Measurements from ENCODE around the gene NANOS3.

Gene NANOS3

DNA sequence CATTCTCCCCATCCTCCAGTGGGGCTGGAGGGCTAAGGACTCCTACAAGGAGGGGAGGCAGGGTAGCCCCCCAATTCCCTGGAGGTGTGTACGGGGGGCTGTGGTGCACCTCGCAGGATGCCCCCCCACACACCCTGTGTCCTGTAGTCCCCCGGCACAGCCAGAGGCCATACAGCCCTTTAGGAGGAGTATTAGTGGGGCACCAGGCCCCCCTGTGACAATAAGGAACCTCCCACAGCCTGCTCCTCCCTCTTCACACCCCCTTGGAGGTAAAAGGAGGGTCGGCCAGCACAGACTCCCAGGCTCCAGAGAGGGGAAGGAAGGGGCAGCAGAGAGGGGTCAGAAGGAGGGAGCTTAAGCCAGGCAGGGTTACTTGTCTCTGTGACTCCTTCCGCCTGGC is at the start of gene NANOS3:
Gene NANOS3 (plus strand): TSS at position 301 of the 400 bp plus-strand sequence. CDS start 115 bp downstream, outside the sequence.
- no peak for DNase-seq

DNA sequence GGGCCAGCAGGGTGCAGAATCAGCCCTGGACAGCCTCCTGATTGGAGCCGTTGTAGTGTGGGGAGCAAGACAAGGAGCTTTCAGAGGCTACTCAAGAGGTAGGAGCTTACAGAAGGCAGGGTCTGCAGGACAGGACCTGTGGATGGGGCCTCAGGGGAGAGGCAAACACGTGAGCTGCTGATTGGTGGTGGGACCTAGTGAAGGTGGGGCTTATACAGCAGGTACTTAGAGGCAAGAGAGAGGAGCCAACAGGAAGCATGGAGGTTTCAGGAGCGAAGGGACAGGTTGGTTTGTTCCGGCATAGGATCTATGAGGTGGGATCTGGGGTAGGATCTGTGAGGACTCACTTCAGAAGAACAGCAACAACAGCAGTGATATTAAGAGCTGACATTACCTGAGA is 49.3 kb upstream of the NANOS3 start:
- no peak for DNase-seq

DNA sequence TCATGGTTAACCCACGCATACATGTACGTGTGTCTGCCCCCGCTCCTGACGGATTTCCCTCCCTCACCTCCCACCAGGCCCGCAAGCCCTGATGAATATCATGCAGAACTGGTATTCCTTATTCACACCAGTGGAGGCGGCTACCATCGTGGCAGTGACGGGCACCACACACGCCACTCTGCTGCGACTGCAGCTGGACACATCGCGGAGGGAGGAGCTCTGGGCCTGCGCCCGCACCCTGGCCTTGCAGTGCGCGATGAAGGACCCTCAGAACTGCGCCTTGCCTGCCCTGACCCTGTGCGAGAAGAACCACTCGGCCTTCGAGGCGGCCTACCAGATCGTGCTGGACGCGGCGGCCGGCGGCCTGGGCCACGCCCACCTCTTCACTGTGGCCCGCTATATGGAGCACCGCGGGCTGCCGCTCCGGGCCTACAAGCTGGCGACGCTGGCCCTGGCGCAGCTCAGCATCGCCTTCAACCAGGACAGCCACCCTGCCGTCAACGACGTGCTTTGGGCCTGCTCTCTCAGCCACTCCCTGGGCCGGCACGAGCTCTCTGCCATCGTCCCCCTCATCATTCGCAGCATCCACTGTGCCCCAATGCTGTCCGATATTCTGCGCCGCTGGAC is 46.7 kb upstream of the NANOS3 start:
- DNase-seq = no peak

DNA sequence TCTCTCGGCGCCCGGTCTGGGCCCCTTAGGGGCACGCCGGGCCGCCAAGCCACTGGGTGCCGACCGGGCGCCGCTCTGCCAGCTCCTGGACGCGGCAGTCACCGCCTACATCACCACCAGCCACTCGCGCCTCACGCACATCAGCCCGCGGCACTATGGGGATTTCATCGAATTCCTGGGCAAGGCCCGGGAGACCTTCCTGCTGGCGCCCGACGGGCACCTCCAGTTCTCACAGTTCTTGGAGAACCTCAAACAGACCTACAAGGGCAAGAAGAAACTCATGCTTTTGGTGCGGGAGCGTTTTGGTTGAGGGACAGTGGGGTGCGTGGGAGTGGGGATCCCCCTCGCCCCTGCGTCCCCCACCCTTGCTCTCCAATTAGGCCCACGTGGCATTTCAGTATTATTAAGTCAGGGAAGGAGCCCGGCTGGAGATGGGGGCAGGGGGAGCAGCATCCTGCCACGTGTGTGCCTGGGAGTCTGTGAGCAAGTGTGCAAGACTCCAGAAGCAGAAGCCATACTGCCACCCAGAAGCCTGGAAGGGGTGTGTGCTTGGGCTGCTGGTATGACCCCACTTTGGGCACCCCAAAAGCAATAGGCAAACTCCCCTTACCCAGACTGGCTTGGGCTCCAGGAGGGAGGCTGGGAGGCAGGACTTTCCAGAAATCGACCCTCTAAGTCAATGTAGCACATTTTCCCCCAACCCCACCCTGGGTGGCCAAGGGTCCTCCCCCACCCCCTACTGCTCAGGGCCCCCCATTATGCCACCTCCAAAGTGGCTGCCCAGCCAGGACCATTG is 46.0 kb upstream of the NANOS3 start:
- DNase-seq = no peak

DNA sequence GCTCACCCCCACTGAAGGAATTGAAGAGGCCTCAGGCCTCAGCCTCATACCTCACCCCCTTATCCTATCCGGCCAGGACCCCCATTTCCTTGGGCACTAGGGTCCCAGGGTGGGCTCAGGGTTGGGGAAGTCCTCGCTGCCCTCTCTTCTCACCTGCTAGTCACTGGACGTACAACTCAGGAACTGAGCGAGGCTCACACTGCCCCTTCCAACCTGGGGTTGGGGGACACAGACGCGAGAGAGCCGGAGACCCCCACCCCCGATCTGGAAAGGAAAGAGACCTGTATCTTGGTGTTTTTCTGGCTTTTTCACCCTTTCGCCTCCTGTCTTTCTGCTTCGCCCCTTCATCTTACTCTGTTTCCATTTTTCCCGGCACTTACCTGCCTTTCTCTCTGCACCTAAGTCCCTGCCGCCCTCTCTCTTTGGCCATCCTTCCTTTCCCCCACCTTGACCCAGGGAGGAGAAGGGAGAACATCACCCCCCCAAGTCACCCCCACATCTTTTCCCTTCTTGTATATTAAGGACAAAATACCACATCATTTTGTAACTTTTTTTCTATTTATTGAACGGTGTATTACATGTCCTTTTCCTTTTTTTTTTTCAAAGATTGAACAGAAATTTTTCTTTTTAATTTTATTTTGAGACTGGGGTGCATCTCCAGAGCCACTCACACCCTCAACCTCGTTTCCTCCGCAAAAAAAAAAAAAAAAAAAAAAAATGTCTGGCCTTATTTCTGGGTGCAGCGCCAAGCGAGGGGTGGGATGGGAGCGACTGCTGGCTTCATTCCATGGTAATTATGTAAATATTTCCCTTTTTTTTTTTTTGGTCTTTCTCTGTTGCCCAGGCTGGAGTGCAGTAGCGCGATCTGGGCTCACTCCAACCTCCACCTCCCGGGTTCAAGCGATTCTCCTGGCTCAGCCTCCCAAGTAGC is 45.1 kb upstream of the NANOS3 start:
- DNase-seq = no peak

DNA sequence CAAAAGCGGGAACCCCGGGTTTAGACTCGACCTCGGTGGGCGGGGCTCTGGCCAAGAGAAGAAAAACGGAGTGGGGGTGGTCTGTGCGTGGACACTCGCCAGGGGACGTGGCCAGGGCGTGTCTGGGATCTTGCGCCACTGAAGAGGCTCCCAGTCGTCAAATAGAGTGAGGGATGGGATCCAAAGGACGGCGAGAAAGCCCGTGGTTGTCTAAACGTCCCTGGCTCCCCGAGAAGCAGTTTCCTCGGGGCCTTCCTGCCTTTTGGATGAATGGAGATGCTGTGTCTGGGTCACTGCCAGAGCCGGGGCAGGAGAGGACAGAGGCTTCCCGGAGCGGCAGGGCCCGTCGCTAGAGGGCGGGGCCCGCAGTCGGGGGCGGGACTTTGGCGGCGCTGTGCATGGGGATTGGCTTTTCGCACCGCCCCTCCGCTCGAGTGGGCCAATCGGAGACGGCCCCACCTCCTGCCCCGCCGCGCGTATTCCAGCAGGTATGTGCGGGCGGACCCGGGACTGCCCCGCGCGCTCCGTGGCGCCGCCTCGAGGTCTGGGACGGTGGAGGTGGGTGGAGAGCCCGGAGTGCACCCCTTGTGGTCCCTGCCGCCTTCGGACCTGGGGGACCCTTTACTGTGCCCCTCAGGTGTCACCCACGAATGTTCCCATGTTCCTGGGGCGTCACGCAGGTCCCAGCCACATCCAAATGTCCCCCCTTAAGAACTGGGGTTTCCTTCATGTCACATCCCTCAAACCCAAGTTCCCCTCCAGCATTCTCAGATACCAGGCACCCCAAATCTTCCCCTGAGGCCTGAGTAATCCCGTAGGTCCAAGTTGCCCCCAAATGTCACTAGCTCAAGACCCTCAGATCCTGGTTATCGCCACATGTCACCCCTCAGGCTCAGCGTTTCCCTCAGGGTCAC is 43.3 kb upstream of the NANOS3 start:
- peak; percentile 88 for DNase-seq

DNA sequence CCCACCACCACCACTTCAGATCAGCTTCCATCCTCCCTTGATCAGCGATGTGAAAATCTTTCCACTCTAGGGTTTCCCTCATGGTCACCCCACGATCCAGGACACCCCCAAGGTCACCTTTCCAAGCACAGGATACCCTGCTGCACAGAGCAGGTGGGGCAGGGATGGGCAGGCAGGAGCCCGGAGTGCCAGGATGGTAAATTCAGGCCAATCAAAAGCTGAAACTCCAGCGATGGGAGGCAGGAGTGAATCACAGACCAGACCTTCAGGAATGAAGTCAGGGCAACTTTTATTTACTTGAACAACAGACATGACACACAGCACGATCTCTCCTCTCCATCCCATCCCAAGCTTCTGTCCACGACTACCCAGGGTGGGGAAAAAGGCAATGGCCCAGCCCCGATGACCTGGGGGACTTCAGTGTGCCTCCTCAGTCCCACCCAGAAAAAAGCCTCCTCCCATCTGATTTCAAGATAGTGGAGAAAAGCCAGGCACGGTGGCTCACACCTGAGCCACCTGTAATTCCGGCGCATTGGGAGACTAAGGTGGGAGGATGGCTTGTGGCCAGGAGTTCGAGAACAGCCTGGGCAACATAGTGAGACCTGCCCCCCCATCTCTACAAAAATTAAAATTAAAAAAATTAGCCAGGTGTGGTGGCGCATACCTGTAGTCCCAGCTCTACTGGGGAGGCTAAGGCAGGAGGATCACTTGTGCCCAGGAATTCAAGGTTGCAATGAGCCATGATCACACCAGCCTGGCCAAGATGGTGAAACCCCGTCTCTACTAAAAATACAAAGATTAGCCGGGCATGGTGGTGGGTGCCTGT is 42.5 kb upstream of the NANOS3 start:
- peak; percentile 48 for DNase-seq

DNA sequence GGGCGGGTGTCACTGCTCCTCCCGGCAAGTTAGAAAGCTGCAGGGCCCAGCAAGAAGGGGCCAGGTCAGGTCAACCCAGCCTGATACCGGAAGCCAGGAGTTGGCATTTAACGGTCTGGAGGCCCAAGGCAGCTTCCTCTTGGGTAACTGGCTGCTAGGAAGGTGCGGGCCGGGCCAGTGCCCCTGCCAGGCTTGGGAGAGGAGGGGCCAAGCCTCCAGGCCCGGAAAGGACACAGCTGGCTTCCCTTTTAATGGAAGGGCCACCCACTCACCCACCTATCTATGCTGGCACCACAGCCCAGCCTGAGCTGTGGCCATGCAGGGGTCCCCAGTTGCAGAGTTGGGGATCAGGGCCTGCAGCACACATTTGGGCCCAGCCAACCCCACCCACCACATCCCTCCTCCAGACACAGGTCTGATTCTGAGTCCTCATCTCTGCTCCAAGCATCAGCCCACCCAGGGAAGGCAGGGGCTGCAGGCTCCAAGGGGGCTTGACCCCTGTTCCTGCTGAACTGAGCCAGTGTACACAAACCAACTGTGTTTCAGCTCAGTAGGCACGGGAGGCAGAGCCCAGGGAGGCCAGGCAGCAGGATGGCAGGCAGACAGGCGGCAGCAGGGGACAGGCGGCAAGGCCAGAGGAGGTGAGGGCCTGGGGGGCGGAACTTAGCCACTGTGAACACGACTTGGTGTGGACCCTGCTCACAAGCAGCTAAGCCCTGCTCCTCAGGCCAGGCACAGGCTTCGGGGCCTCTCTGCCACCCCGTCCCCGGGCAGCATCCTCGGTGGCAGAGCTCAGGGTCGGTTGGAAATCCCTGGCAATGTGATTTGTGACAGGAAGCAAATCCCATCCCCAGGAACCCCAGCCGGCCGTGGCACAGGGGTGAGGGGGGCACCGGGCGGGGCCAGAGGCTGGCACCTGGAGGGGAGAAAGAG is 40.9 kb upstream of the NANOS3 start:
- DNase-seq = no peak

DNA sequence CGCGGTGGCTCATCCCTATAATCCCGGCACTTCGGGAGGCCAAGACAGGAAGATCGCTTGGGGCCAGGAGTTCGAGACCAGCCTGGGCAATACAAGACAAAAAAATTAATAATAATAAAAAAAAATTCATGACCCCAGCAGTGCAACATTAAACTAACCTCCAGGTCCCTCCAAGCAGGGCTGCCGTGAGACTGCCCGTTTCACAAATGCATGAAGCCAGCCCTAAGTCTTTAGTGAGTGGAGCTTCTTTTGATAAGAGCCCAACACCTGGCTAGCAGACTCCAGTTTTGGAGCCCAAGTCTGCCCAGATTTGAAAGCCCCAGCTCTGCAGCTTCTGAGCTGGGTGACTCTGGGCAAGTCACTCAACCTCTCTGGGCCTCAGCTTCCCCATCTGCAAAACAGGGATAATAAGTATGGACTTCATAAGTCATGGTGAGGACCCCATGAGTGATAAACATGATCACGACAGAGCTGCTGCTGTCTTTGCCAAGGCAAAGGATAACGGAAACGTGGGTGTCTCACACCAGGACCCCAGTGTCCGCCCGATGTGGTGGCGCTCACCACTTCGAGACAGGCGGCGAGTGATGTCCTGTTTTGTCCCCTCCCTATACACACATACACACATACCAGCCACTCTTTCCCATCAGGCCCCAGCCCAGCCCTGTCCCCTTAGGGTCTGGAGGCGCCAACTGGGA is 38.4 kb upstream of the NANOS3 start:
- DNase-seq = no peak

DNA sequence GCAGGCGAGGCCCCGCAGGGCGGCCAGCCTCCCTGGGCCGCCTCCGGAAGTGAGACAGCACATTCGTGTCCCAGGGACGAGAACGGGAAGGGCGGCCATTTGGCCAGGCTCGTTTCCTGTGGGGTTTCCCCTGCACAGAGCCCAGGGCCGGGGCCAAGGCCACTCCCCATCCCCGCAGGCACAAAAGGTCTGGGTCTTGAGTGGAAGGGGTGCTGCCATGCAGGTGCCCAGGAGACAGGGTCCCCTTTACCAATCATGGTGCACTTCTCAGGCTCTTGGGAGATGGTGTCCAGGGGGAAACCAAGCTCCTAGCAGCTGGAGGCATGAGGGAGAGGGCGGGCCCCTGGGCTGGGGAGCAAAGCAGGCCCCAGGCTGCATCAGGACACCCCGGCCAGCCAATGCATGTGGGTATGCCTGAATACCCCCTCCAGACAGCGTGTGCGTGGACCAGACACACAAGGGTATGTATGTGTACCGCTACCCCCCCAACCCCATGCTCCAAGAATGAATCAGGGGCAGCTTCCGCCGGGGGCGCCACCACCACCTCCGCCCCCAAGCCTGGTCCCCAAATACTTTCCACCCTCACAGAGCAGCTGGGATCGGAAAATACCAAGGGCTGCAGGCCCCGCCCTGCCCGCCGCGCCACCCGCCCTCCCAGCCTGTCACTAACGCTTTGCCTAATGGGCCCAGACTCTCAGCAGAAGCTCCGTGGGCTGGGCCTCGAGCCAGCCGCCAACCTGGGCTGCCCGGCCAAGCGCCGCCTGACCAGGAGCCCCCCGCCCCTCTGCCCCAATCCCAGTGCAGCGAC is 37.6 kb upstream of the NANOS3 start:
- DNase-seq = peak; percentile 85

DNA sequence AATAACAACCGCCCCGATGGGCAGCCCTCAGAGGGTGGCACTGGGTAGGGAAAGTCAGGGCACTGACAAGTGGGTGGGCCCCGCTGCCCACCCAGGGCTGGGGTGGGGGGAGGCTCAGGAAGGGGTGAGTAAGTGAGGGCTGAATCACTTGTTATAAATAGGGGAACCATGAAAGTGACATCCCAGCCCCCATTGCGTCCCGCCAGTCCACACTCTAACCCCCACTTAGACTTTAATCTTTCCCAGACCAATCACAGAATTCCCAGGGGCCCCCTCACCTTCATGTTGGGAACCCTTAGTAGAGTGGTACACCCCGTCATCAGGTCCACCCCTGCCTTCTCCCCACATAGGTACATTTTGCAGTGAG is 37.0 kb upstream of the NANOS3 start:
- DNase-seq = peak; percentile 71

DNA sequence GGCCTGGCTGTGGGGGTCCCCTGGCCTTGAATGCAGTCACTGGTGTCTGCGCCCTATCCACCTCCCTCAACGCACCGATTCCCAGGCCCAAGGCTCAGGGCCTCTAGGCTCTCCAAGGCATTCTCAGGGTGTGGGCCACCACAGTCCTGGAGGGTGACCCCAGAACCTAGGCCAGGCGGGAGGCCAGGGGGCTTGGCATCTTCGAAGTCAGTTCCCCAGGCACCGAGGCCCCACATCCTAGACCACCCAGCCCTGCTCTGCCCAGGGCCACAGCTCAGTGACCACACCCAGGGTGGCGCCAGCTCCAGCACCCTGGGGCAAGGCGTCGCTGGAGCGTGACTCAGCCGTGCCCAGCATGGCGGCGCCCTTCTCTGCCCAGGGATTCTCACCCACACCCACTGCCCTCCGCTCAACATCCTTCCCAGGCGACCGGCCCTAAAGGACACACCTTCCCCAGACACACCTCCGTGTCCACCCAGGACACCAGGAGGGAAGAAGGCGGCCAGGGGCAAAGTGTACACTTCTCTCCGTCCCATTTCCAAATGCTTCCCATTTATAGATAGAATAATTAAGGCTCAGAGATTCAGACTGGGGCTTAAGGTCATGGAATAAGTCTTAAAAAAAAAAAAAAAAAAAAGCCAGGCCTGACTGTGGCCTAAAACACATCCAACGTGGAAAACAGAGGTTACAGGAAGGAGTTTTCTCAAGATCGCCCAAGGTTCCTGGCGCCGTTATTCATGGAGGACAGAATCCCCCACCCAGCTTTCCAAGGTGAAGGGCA is 36.4 kb upstream of the NANOS3 start:
- DNase-seq = no peak

DNA sequence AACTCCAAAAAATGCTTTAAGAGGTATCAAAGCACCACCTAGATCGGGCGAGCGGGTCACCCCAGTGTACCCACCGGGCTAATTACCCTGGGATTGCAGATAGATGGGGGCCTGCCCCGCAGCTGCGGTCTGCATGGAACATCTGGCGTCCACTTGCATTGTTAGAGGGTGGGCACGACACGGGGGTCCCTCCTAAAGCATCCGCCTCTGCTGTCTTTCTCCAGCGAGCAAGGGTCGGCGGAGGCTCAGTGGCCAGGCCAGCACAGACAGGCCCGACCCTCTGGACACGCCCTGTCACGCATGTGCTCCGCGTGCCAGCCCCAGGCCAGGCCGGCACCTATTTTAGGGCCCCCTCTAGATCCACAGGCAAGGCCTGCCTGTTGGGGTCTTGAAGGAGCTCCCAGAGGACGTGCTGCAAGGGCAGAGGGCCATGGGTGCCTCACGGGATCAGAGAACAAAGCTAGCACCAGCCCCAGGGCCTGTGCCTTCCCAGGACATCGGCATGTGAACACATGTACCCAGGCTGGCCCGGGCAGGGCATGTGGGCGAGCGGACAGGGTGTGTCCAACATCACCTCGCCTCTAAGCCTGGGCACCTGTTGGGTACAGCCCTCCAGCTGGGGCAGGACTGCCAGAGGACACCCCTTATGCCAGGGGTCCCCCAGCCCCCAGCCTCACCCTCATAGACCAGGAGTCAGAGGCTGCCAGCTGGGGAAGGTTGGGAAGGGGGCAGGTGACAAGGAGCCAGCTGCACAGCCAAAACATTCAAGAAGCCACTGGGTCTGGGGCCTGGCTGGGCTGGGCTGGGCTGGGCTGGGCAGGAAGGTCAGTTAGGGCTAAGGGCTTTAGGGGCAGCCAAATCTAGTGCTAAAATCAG is 35.6 kb upstream of the NANOS3 start:
- no peak for DNase-seq

DNA sequence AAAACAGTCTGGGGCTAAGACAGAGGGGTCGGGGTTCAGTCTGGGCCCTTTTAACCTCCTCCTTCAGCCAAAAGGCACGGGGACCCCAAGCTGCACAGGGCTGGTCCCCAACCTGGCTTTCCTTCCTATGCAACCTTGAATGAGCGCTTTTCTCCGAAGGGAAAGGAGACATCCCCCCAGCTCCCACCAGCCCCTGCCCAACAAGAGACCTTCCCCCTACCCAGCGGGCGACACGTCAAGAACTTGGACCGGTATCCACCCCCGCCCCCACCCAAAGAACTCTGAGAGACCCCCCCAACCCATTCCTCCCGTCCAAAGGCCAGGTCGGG is 35.0 kb upstream of the NANOS3 start:
- no peak for DNase-seq

DNA sequence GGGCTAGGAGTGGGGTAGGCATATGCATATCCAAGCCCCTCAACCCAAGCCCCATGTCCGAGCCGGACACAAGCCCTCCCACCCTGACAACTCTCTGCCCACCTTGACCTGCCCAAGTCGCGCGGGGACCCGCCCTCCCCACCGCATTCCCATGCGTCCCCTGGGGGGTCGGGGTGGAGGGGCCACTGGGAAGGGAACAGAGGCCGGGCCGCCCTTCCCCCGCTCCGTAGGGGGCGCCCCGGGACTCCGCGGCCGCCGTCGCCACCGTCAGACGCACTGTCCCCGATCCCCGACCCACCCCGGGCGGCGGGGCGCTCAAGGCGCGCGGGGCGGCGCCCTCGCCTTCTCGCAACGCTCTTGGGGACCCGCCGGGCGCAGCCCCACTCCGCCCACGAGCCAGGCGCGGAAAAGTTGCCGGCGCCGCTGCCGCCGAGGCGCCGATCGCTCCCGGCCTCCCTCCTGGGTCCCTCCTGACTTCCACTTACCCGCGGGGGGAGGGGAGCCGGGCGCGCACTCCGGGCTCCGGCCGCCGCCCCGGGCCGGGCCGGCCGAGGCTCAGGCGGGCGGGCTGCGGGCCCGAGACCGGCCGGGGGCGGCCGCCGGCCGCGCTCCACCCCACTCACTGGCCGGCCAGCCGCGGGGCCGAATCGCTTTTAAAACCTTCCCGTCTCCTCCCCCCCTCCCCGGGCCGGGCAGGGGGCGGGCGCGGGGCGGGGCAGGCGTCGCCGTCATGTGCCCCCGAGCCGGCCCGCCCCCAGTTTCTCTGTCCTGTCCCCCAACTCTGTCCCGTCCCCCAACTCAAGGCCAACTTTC is 34.4 kb upstream of the NANOS3 start:
- DNase-seq = peak; percentile 82

Measured in fibroblast of skin of right quadriceps (primary cell).